GM19099 (cell line): ENCODE measurements around the gene URB1.

Source experiments
- POLR2A ChIP-seq: IDR thresholded peaks from 3 replicates; pipeline ENCODE4 v1.6.1; 2011; ENCODE audit warnings: low read depth; ENCODE audit not compliant: insufficient read length; ENCODE audit errors: extremely low read depth

URB1 gene

GRCh38 chr21:32386195-32386870 lies 6.5 kb downstream of the URB1 start:
- TF ChIP-seq POLR2A: no peak

GRCh38 chr21:32383812-32384211 lies 9.0 kb downstream of the URB1 start:
- no peak for TF ChIP-seq POLR2A

- no peak for TF ChIP-seq POLR2A
These were observed 10.6 kb downstream of the URB1 start for GRCh38 chr21:32382108-32382644.

- TF ChIP-seq POLR2A: no peak
These were observed 11.2 kb downstream of the URB1 start for GRCh38 chr21:32381571-32381970.

- TF ChIP-seq POLR2A: no peak
These were observed 11.9 kb downstream of the URB1 start for GRCh38 chr21:32380940-32381339.

- no peak for TF ChIP-seq POLR2A
These were observed 13.9 kb downstream of the URB1 start for GRCh38 chr21:32378956-32379355.

GRCh38 chr21:32377991-32378390 lies 14.8 kb downstream of the URB1 start:
- no peak for TF ChIP-seq POLR2A

- TF ChIP-seq POLR2A: no peak
These were observed 15.3 kb downstream of the URB1 start for GRCh38 chr21:32377506-32377905.

- TF ChIP-seq POLR2A: no peak
These were observed 20.1 kb downstream of the URB1 start for GRCh38 chr21:32372755-32373154.

GRCh38 chr21:32371913-32372314 lies 20.9 kb downstream of the URB1 start:
- TF ChIP-seq POLR2A: no peak

- TF ChIP-seq POLR2A: no peak
These were observed 21.6 kb downstream of the URB1 start for GRCh38 chr21:32370998-32371766.

- no peak for TF ChIP-seq POLR2A
These were observed 24.4 kb downstream of the URB1 start for GRCh38 chr21:32368386-32368785.

- TF ChIP-seq POLR2A: no peak
These were observed 25.7 kb downstream of the URB1 start for GRCh38 chr21:32367158-32367557.

- TF ChIP-seq POLR2A: no peak
These were observed 26.6 kb downstream of the URB1 start for GRCh38 chr21:32366191-32366590.

GRCh38 chr21:32364796-32365195 lies 28.0 kb downstream of the URB1 start:
- no peak for TF ChIP-seq POLR2A

GRCh38 chr21:32364387-32364786 lies 28.4 kb downstream of the URB1 start:
- no peak for TF ChIP-seq POLR2A

GRCh38 chr21:32360401-32360975 lies 32.3 kb downstream of the URB1 start:
- no peak for TF ChIP-seq POLR2A
